CD4-positive, alpha-beta T cell treated with Interferon alpha-2 for 1 hour (primary cell): ENCODE results near the gene ALDH2.
"Not testable (repeated sequence)": the region's sequence is repeated elsewhere in the genome, so short reads cannot be mapped to it uniquely, and the experiment has no call there.

Experiments used
- DNase-seq, 2 donors: peaks; one replicate each; pipeline ENCODE4 v3.0.0-alpha.2; 2020 to 2022

Gene ALDH2

DNA sequence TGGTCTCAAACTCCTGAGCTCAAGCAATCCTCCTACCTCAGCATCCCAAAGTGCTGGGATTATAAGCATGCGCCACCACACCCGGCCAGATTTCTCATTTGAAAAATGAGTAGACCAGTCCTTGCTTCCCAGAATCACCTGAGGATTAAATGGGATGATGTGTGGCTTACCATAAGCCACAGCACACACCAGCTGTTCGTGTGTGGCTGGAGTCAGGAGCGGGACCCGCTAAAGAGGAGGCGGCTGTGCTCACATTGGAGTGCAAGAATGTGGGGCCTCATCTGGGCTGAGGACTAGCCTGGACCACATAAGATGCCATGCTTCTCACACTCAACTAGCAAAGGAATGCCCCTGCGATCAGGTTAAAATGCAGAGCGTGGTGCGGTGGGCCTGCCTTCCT lies 6.7 kb upstream of the ALDH2 start:
- no peak for DNase-seq

DNA sequence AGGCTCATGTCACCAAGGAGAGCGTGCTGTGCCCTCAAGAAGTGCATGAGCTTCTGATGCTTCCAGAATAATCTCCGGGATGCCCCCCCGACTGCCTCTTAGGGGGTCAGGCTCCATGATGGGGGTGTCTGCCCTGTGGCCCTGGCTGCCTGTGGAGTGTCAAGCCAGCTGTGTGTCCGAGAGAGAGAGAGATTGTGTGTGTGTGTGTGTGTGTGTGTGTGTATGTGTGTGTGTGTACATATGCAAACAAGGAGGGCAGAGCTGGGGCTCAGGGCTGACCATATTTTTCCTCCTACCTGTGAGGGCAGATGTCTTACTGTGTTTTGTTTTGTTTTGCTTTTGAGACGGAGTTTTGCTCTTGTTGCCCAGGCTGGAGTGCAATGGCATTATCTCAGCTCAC lies 5.6 kb upstream of the ALDH2 start:
- no peak for DNase-seq

DNA sequence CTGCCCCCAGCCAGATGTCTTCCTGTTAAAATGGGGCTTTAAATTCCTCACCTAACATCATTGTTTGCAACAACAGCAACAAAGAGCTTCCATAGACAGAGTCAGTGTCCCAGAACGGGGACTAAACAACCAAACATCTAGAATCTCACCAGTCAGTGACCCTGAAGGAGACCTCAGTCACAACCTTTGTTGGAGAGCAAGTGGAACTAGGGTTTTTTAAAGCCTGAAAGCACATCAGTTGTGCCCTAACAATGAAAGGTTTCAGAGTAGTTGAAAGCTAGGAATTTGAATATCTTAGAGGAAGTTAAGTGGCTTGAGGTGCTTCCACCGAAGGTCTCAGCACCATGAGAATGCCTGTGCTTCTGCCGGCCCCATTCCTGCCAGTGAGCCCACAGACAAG lies 5.0 kb upstream of the ALDH2 start:
- DNase-seq, result no peak

DNA sequence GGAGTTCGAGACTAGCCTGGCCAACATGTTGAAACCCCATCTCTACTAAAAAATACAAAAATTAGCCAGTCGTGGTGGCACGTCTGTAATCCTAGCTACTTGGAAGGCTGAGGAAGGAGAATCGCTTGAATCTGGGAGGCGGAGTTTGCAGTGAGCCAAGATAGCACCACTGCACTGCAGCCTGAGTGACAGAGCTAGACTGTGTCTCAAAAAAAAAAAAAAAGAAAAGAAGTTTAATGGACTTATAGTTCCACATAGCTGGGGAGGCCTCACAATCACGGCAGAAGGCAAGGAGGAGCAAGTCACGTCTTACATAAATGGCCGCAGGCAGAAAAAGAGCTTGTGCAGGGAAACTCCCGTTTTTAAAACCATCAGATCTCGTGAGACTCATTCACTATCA lies 3.2 kb upstream of the ALDH2 start:
- DNase-seq, result not testable (repeated sequence)

DNA sequence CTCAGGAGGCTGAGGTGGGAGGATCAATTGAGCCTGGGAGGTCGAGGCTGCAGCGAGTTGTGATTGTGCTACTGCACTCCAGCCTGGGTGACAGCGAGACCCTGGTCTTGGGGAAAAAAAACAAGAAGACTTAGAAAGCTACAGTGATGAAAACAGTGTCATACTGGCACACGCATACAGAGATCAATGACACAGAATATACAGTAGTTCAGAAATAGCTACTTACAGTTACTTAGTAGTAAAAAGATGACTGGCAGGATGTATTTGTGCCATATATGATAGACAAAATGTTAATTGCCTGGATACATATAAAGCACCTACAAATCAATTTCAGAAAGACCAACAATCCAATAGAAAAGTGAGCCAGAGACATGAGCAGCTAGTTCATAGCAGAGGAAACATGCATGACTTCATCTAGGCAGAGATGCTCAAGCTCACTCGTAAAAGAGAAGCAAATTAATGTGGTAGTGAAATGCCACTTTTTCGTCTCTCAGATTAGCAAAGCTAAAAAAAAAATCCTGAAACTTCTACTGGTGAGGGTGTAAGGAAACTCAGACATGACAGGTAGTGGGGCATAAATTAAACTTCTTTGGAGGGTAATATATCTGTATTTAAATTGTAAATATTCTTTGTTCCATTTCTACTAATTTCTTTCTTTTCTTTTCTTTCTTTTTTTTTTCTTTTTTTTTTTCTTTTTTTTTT lies 2.5 kb upstream of the ALDH2 start:
- no peak for DNase-seq

DNA sequence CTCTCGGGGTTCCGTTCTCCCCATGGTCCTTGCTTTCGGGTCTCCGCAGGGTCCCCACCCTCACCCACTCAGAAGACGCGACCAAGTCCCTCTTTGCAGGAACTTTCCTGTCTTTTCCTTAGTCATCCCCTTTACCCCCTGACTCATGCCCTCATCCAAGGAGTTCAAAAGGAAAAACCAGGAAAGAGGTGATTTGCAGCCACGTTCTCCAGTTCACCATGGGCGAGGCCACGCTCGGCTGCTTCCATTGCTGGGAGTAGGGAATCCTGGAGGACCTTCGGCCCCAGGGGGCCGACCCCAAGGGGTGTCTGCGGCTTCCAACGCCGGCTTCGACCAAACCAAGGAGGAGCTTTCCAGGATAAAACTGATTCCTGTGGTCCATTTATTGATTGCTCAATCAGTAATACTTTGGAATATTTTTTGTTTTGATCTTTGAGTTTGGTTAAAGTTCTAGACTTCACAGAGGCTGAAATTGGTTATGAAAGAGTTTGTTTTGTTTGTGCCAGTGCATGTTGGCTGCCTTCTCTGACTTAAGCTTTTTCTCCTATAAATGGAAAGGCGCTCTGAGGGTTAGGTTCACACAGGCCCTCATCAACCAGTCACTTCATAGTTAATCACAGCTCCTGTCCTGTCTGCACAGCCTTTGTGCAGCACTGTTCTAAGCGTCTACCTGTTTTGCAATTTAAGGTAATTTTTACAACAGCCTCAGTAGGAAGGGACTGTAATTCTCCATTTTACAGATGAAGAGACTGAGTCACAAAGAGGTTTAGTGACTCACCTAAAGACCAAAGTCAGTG lies 827 bp downstream of the ALDH2 start:
- DNase-seq, result no peak

DNA sequence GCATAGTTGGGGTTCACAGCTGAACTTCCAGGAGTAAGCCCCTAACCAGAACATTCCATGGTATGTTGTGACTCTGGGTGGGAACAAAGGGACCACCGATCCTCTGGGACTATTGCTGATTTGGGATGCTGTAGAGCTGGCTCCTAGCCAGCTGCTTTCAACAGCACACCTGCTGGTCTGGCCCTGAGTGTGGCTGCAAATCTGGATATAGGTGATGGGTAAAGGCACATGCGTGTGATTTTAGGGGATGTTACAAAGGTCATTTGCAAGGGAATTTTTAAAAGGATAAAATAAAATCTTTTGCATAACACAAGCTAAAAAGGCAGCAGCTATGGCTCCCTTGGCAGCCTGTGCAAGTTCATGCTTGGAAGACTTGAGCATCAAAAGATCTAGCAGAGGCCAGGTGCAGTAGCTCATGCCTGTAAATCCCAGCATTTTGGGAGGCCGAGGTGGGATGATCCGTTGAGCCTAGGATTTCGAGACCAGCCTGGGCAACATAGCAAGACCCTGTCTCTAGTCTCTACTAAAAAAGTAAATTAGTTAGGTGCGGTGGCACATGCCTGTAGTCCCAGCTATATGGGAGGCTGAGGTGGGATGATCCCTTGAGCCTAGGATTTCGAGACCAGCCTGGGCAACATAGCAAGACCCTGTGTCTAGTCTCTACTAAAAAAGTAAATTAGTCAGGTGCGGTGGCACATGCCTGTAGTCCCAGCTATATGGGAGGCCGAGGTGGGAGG lies 1.6 kb downstream of the ALDH2 start:
- no peak for DNase-seq

DNA sequence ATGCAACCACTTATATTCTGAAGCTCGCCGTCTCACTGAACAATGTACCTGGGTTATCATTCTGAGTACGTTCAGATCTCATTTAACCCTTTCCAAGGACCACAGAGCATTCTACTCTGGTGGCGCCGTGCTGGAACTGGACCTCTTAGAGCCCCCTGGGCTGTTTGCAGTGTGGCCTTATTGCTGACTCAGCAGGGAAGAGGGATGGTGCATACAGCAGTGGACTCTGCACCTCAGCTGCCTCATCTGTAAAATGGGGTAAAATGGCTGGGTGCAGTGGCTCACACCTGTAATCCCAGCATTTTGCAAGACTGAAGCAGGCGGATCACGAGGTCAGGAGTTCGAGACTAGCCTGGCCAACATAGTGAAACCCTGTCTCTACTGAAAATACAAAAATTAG lies 2.9 kb downstream of the ALDH2 start:
- no peak for DNase-seq

DNA sequence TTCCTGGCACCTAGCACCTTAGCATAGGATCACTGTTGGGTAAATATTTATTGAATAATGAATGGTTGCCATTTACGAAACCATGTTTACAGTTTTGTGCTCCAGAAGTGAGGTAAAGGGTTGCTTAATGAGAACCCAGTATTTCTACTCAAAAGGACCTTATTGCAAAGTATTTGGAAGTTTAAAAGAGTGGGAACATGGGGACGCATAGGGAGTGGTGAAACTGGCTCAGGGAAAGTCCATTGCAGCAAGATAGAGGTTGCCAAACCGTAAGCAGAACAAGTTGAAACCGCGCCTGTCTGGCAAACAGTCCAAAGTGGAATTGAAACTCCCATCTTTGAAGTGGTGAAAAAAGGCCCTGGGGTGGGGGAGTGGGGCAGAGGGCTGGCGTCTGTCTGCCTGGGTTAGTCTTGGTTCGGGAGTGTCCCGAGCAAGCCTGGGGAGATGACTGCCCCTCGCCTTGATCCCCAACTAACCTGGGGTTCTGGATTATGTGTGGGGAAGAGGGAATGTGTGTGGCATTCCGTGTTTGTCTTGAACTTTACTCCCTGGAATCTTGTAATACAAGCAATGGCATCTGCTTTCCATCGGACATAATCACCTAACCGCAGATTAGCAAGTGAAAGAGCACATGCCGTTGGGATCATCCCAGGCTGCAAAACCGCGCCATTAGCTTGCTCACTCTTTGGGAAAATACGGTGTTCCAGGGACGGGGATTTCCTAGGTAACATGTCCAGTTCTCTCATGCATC lies 7.2 kb downstream of the ALDH2 start:
- DNase-seq, result peak; percentile 17 to 59

DNA sequence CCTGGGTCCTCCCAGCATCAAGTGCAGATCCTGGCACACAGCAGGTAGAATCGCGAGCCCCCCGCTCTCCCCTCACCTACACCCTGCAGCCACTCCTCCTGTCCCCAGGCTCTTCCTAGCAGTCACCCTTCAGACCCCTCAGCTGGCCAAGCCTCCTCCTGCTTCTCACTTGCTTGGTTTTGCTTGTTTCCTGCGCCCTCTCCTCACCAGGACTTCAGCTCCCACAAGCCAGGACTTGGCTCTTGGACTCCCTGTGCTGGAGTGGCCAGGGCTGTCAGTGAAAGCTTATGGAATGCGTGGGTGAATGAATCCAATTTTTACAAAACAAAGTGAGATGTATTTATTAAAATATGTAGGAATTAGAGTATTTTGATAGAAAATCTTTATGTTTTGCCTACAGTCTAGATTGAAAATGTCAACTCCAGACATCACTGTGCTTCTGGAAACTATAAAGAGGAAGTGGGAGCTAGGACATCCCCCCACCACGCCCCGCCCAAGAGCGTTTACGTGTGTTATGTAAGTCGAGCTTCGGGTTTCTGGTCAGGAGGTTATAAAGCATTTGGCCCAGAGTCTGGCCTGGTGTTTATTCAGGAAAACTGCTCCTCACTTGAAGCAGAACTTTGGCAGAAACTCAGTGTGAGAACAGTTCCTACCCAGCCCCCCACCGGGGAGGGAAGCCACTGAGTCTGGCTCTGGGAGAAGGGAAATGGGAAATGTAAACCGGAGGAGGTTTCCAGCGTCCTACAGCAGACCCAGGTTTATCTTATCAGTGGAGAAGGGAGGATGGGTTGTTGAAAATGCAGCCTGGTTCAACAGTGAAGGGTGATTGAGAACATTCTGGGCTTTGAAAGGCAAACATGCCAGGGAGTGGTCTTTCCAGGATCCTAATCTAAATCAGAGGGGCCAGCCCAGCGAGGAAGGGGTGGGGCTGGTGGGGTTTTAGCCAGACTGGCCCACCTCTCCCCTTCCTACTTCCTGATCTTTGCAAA lies 8.8 kb downstream of the ALDH2 start:
- peak; percentile 29 to 81 for DNase-seq

DNA sequence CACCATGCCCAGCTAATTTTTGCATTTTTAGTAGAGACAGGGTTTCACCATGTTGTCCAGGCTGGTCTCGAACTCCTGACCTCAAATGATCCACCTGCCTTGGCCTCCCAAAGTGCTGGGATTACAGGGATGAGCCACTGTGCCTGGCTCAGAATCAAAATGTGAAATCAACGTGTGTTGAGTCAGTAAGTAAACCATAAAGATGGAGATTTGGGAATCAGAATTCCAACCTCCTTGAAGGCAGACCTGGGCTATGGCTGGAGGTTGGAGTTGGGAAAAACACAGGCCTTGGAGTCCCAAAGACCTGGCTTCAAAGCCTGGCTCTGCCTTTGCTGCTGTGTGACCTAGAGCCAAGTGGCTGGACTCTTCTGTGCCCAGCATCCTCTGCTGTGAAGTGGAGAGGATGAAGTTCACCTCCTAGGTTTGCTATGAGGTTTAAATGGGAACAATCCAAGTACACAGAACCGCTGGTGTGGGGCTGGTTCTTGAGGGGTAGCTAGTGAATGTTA lies 10.2 kb downstream of the ALDH2 start:
- no peak for DNase-seq

DNA sequence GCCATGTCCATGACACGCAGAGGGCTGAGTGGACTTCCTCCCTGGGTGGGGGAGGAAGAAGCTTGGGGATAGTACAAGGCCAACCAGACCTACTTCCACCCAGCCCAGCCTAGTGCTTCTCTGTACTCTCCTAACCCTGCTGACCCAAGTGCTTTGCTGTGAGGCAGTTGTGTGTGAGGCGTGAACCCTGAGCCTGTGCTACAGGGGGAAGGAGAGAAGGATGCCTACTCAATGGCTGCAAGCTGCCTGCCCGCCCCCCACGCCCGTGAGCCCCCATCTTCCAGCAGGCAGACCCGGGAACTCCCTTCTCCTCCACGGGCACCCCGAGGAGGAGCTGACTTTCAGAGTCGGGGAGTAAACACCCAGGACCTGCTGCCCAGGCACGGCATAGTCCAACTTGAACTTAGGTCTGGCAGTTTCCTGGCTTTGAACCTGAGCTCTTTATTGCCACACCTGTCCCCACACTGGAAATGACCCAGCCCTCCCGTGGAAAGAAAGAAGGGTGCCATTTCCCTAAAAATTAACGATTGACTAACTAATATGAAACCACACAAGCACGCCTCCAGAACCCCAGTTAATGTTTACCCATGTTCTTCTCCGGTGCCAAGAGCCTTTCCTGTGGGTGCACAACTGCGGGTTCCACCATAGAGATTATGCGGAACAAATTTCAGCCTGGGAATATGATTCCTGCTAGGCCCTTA lies 10.8 kb downstream of the ALDH2 start:
- DNase-seq, result peak in 1 of 2 donors; percentile 25

DNA sequence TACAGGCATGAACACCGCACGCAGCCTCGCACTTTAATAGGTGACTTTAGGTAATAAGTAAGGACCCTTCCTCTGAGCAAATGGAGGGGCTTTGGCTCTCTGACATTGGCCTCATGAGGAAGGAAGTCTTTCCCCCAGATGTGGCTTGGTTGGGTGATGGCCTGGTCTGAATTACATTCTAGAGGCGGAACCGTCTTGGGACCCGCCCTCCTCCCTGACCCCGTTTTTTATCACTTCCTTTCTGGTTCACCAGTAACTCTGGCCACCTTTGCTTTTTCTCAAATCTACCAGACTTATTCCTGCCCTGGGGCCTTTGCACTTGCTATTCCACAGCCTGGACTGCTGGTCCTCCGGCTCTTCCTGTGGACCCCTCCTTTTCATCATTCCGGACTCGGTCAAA lies 13.4 kb downstream of the ALDH2 start:
- DNase-seq, result no peak

DNA sequence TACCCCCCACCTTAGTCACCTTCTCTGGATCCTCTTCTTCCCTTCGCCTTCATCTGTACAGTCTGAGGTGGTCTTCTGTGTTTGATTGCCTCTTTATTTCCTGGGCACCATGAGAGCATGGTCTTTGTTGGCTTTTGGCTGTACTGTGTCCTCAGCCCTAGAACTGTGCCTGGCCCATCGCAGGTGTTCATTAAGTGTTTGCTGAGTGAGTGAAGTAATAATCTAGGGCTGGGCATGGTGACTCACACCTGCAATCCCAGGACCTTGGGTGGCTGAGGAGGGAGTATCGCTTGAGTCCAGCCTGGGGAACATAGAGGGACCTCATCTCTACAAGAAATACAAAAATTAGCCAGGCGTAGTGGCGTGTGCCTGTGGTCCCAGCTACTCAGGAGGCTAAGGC lies 13.9 kb downstream of the ALDH2 start:
- no peak for DNase-seq

DNA sequence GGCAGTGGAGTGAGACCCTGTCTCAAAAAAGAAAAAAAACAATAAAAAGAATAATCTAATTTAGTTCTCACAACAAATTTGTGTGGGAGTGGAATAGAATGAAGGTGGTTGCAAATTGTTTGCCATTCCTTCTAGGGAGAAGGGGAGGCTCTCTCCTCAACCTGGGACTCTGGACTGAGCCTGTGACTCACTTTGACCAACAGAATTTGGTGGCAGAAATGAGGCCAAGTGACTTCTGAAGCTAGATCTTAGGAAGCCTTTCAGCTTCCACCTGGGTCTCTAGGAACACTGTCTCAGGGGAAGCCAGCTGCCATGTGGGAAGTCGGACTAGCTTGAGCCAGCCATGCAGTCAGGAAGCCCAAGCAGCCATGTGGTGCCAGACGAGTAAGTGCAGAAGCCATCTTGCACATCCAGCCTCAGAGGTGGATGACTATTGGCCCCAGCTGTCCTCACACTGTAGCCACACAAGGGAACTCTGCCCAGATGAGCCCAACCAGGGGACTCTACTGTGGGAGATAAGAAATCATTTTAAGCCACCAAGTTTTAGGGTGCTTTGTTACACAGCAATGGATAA lies 14.4 kb downstream of the ALDH2 start:
- no peak for DNase-seq

DNA sequence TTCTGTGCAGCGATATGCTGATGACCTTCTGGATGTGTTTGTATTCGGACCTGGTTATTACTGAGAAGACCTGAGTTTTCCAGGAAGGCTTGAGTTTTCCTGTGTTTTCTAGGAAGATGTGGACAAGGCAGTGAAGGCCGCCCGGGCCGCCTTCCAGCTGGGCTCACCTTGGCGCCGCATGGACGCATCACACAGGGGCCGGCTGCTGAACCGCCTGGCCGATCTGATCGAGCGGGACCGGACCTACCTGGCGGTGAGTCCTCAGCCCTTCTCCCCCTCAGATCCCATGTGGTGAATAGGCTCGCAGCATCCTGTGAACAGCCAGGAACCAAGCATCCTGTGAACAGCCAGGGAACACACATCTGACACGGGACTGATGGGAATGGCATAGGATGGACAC lies 16.3 kb downstream of the ALDH2 start:
- DNase-seq, result no peak

DNA sequence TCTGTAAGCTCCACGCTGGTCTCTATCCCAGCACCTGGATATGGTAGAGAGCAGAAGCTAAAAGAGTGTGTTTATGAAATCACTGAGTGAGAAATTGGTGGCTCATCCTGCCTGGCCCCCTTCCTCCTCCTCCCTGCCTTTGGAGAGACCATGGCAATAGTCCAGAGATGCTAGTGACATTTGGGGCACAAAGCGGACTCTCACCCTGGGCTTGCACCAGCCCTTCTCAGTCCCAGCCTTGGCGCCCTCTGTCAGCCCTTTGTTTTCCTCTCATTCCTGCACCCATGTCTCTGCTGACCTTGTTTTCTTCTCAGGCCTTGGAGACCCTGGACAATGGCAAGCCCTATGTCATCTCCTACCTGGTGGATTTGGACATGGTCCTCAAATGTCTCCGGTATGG lies 18.2 kb downstream of the ALDH2 start:
- DNase-seq, result no peak

DNA sequence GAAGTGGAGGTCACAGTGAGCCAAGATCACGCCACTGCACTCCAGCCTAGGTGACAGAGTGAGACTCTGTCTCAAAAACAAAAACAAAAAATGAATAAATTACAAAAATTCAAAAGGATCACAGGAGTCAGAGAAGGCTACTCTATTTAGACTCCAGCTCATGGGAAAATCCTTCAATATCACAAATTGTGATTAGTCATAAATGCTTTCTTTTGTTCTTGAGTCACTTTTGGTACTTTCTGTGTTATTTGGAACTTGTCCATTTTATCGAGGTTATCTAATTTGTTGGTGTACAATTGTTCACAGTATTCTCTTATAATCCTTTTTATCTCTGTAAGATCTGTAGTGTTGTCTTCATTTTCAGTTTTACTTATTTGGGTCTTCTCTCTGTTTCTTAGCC lies 18.9 kb downstream of the ALDH2 start:
- DNase-seq, result no peak

DNA sequence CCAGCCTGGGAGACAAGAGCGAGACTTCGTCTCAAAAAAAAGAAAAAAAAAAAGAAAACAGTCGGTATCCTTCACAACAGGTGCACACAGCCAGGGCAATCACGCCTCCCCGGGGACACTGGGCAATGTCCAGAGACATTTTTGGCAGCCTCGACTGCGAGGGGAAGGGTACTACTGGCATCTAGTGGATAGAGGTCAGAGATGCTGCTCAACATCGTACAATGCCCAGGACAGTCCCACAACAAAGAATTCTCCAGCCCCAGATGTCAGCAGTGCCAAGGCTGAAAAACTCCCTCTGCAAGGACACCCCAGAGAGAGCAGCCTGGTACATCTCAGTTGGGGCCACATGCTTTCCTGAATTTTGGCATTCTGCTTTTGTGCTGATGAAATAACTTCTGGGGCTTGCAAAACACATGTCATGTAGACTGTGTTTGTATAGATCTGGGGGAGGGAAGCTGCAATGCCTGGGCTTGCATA lies 21.5 kb downstream of the ALDH2 start:
- no peak for DNase-seq

DNA sequence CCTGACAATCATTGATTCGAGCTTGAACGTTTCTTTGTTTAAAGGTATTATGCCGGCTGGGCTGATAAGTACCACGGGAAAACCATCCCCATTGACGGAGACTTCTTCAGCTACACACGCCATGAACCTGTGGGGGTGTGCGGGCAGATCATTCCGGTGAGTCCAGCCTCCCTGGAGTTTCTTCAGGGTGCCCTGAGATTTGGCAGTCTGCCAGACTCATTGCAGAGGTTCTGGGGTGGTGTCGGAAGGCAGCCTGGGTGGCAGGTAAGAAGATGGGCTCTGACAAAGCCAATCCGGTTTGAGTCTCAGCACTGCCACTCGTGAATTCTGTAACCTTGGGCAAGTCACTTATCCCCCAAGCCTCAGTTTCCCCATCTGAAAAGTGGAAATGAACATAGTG lies 23.0 kb downstream of the ALDH2 start:
- no peak for DNase-seq

DNA sequence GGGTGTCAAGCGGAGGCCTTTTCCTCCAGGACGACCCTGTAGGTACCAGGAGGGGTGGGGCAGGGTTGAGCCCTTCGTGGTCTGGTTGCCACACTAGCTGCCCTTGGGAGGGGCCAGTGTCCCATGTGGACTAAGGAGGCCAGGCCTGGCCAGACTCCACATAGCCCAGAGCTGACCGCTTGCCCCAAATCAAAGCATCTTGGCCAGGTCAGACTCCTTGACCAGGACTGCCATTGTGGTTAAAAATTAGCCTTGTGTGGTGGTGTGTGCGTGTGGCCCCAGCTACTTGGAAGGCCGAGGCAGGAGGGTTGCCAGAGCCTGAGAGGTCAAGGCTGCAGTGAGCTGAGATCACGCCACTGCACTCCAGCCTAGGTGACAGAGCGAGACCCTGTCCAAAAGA lies 24.8 kb downstream of the ALDH2 start:
- no peak for DNase-seq
